ENCODE measurements around the gene ZNF407. TPM values are rescaled to one million over a fixed set of nuclear protein-coding genes. Genes with fewer than 3 reads are reported as not detected.

Gene ZNF407
- total and polyA plus RNA-seq, 3 donors from 2014 or later = 10.9 to 35.9 (median 30.8) TPM

DNA sequence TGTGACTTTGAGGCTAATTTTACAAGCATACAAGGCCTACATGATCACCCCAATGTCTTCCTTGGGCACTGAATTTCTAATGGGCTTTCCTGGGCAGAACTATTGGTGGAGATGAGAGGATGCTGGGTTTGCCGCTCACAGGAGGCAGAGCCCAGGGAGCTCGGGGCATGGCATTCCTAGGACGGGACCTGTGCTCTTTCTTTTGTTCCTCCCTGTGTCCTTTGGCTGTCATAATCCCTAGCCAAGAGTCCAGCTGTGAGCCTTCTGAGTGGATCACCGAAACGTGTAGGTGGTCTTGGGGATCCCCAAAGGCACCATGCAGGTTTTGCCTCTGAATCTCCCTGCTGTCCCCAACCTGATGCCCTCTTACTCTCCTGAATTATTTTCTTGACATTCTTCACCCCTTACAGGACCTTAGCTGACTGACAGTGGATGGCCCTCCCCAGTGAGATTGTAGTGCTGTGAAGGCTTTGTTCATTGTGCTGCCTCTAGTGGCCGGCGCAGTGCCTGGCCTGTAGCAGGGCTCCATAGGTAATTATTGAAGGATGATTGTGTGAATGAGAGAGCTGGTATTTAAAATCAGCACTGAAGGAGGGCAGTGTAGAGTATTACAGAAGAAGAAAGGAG lies 221.9 kb downstream of the ZNF407 start:
- no peaks in the 10 kb centered on the region for H3K9me3 ChIP-seq
- DNase-seq = no peak
- no peaks in the 10 kb centered on the region for H3K27me3 ChIP-seq
- H3K4me1 ChIP-seq = no peaks in the 10 kb centered on the region
- H3K27ac ChIP-seq = no peak overlapping the region
- intact Hi-C loops (cut with DNase I; ENCODE audit: low total_unique reads) = no loop called here
- no peaks in the 10 kb centered on the region for H3K36me3 ChIP-seq (ENCODE audit: low read depth, missing control alignments)
- no peak overlapping the region for H3K4me3 ChIP-seq
- whole genome bisulfite sequencing, 2 donors = 83% methylated on average over 5 to 7 of the region's 7 CpGs
- no peak for TF ChIP-seq POLR2A (IDR thresholded peaks at IDR 0.05)
- peak in 1 of 3 experiments; percentile 30 for TF ChIP-seq CTCF (IDR thresholded peaks at IDR 0.05)

GRCh38 chr18:74820160-74820780 lies 222.6 kb downstream of the ZNF407 start:
- Histone ChIP-seq H3K9me3 (no peaks in the 10 kb centered on the region), H3K27ac (no peak overlapping the region), H3K4me1 (no peaks in the 10 kb centered on the region), H3K4me3 (no peak overlapping the region), H3K27me3 (no peaks in the 10 kb centered on the region), H3K36me3 (ENCODE audit: low read depth, missing control alignments) (no peaks in the 10 kb centered on the region)
- no peak for DNase-seq
- WGBS, 2 donors = 80 to 88% methylated on average over 3 of the region's 3 CpGs
- intact Hi-C loops (cut with DNase I; ENCODE audit: low total_unique reads) = no loop called here
- TF ChIP-seq POLR2A (IDR thresholded peaks at IDR 0.05) (no peak), CTCF (IDR thresholded peaks at IDR 0.05) (no peak)

- no peak overlapping the region for H3K27ac ChIP-seq
- no peak overlapping the region for H3K4me3 ChIP-seq
- TF ChIP-seq CTCF (IDR thresholded peaks at IDR 0.05) (no peak), POLR2A (IDR thresholded peaks at IDR 0.05) (no peak)
- DNase-seq = no peak
- no peaks in the 10 kb centered on the region for H3K27me3 ChIP-seq
- no peaks in the 10 kb centered on the region for H3K36me3 ChIP-seq (ENCODE audit: low read depth, missing control alignments)
- no peaks in the 10 kb centered on the region for H3K4me1 ChIP-seq
- intact Hi-C loops (cut with DNase I; ENCODE audit: low total_unique reads) = no loop called here
- no peaks in the 10 kb centered on the region for H3K9me3 ChIP-seq
- 93 to 95% methylated on average over 1 of the region's 1 CpG for WGBS, 2 donors
Measured at GRCh38 chr18:74825460-74825859, 227.8 kb downstream of the ZNF407 start.

DNA sequence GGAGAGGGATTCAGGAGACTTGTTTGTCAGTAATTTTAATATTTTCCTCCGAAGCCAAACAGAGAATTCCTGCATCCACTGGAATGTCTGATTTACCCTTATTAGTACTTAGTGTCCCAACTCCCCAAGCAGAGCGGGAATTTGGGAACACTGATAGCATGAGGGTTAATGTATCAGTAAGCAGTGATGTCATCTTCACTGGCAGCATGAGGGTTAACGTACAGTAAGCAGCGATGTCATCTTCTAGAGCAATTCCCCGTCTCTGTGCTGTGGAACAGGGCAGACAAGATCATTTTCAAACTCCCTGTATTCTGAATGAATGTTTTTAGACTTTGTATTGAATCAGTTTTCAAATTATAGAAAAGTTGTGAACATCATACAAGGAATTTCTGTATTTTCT lies 228.9 kb downstream of the ZNF407 start:
- no peak overlapping the region for H3K4me3 ChIP-seq
- no peak for DNase-seq
- no peaks in the 10 kb centered on the region for H3K36me3 ChIP-seq (ENCODE audit: low read depth, missing control alignments)
- intact Hi-C loops (cut with DNase I; ENCODE audit: low total_unique reads) = no loop called here
- TF ChIP-seq CTCF (IDR thresholded peaks at IDR 0.05) = no peak
- no peak for TF ChIP-seq POLR2A (IDR thresholded peaks at IDR 0.05)
- no peaks in the 10 kb centered on the region for H3K27me3 ChIP-seq
- H3K4me1 ChIP-seq = no peaks in the 10 kb centered on the region
- no peaks in the 10 kb centered on the region for H3K9me3 ChIP-seq
- WGBS, 2 donors = 53 to 63% methylated on average over 5 of the region's 5 CpGs
- H3K27ac ChIP-seq = no peak overlapping the region

GRCh38 chr18:74828200-74828599 lies 230.5 kb downstream of the ZNF407 start:
- TF ChIP-seq CTCF (IDR thresholded peaks at IDR 0.05) (no peak), POLR2A (IDR thresholded peaks at IDR 0.05) (no peak)

More at GRCh38 chr18:74828200-74828599, 230.5 kb downstream of the ZNF407 start:
- 63 to 67% methylated on average over 3 of the region's 3 CpGs for WGBS, 2 donors
- no peak overlapping the region for H3K4me3 ChIP-seq
- no peak overlapping the region for H3K27ac ChIP-seq
- no peak for DNase-seq
- H3K9me3 ChIP-seq = no peaks in the 10 kb centered on the region
- no peaks in the 10 kb centered on the region for H3K27me3 ChIP-seq
- no peaks in the 10 kb centered on the region for H3K4me1 ChIP-seq
- intact Hi-C loops (cut with DNase I; ENCODE audit: low total_unique reads) = no loop called here
- H3K36me3 ChIP-seq (ENCODE audit: low read depth, missing control alignments) = no peaks in the 10 kb centered on the region

Data from testis (tissue), 3 donors.